Tibial nerve (tissue), 4 donors: Measurements from ENCODE around the gene PDCD10. TPM values are rescaled to one million over a fixed set of nuclear protein-coding genes. Genes with fewer than 3 reads are reported as not detected.

Source experiments
- DNase-seq, 2 donors: peaks; one replicate each; pipeline ENCODE4 v3.0.0-alpha.2; 2019; ENCODE audit warnings: low spot score in 2 of 2
- H3K27ac ChIP-seq, 4 donors: fragments of 200-600 bp; sonication (generic) in 3 of 4; one replicate each; pipeline ENCODE4 v1.5.1; 2017 to 2019; ENCODE audit warnings: mild to moderate bottlenecking in 1 of 4
- H3K27me3 ChIP-seq, 2 donors: fragments of 200-600 bp; sonication (generic) in 1 of 2; one replicate each; pipeline versions ENCODE4 v1.5.1 to v1.6.0; 2017 to 2019
- H3K36me3 ChIP-seq, 3 donors: fragments of 200-600 bp; sonication (generic); one replicate each; pipeline ENCODE4 v1.5.1; 2018 to 2019
- H3K4me1 ChIP-seq, 4 donors: fragments of 200-600 bp; sonication (generic) in 3 of 4; one replicate each; pipeline ENCODE4 v1.5.1; 2017 to 2019
- H3K4me3 ChIP-seq, 4 donors: fragments of 200-600 bp; sonication (generic) in 3 of 4; one replicate each; pipeline ENCODE4 v1.5.1; 2017 to 2019; ENCODE audit warnings: mild to moderate bottlenecking in 1 of 4, moderate library complexity in 1 of 4
- H3K9me3 ChIP-seq, 4 donors: fragments of 200-600 bp; sonication (generic) in 3 of 4; one replicate each; pipeline ENCODE4 v1.5.1; 2017 to 2019
- EP300 ChIP-seq, 2 donors: sonication (generic); formaldehyde crosslinking; IDR thresholded peaks; one replicate each; pipeline ENCODE4 v1.6.1; 2017; ENCODE audit warnings: antibody characterized with exemption in 2 of 2, mild to moderate bottlenecking in 1 of 2
- POLR2A ChIP-seq, 2 donors: fragments of 450-650 bp; IDR thresholded peaks; one replicate each; pipeline ENCODE4 v1.6.1; 2017; ENCODE audit warnings: antibody characterized with exemption in 2 of 2, mild to moderate bottlenecking in 2 of 2, moderate library complexity in 2 of 2
- WGBS, 2 donors: methylation state at CpG; one replicate each; pipeline ENCODE4 v1.1.5; 2018; 5-methylcytosine and 5-hydroxymethylcytosine counted together
- total RNA-seq, 4 donors: library from RNA; depleted of rRNA; stranded (reverse); fragments of >200 nt; gene quantifications; one replicate each; pipeline ENCODE4 v1.1.0, GENCODE V29; 2016
- TF ChIP-seq, protein P1 (sequence below), 5 experiments: fragments of 200-600 bp in 3 of 5; fragments of 450-650 bp in 2 of 5; sonication (generic) in 3 of 5; IDR thresholded peaks; one replicate each; pipeline ENCODE4 v1.5.1; 2016 to 2019; ENCODE audit warnings: antibody characterized with exemption in 5 of 5, mild to moderate bottlenecking in 3 of 5, moderate library complexity in 2 of 5

PDCD10 gene
- total RNA-seq, 4 donors from 2014 or later: 62.1 to 69.9 (median 69.2) TPM

DNA sequence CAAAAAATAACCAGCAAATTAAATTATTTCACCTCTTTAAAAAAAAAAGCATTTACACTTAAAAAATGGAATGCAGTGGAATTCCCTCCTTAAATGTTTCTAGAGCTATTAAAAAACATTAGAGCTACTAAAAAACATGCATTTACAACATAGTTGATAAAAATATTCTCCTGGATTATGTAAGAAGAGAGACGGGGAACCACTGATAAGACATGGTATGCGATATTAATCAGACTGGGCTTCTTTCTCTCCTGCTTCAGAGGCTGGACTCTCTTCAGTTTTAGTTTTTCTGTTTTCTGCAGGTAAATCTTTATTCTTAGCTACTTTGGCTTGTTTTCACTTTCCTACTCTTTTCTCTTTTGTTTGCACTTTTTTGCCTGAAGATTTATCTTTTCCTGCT is 40.6 kb downstream of the PDCD10 start:
- Histone ChIP-seq H3K36me3 (peaks cover 0 to 44% (median 0%) of the 10 kb centered on the region in 3 donors), H3K4me1 (no peaks in the 10 kb centered on the region), H3K4me3 (no peak overlapping the region), H3K9me3 (no peaks in the 10 kb centered on the region), H3K27me3 (no peaks in the 10 kb centered on the region), H3K27ac (no peak overlapping the region)
- DNase-seq: no peak
- no peak for TF ChIP-seq POLR2A (IDR thresholded peaks at IDR 0.05)
- TF ChIP-seq, protein P1, sequence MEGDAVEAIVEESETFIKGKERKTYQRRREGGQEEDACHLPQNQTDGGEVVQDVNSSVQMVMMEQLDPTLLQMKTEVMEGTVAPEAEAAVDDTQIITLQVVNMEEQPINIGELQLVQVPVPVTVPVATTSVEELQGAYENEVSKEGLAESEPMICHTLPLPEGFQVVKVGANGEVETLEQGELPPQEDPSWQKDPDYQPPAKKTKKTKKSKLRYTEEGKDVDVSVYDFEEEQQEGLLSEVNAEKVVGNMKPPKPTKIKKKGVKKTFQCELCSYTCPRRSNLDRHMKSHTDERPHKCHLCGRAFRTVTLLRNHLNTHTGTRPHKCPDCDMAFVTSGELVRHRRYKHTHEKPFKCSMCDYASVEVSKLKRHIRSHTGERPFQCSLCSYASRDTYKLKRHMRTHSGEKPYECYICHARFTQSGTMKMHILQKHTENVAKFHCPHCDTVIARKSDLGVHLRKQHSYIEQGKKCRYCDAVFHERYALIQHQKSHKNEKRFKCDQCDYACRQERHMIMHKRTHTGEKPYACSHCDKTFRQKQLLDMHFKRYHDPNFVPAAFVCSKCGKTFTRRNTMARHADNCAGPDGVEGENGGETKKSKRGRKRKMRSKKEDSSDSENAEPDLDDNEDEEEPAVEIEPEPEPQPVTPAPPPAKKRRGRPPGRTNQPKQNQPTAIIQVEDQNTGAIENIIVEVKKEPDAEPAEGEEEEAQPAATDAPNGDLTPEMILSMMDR (IDR thresholded peaks at IDR 0.05): no peak
- no peak for TF ChIP-seq EP300 (IDR thresholded peaks at IDR 0.05)
- 91 to 93% methylated on average over 2 of the region's 2 CpGs for WGBS, 2 donors

DNA sequence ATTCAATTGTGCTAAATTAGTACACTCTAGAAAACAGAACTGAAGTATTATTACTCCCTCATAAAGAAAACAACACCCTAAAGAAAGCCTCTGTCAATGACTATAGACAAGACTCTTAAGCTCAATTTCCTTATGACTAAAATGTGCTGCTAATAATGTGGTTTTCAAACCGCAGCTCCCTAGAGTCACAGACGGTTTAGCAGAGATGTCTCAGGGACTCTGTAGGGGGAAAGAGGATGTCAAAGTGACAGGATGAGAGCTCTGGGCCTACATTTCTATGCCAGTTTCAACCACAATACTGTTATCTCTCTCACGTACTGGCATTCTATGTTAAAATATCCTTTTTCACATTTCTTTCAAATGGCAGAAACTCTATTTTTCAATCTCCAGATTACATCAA is 43.3 kb downstream of the PDCD10 start:
- no peaks in the 10 kb centered on the region for H3K4me1 ChIP-seq
- no peak overlapping the region for H3K4me3 ChIP-seq
- DNase-seq: no peak
- TF ChIP-seq POLR2A (IDR thresholded peaks at IDR 0.05) (no peak), EP300 (IDR thresholded peaks at IDR 0.05) (no peak)
- TF ChIP-seq, protein P1 (IDR thresholded peaks at IDR 0.05): no peak
- H3K36me3 ChIP-seq: peaks cover 0 to 55% (median 0%) of the 10 kb centered on the region in 3 donors
- no peaks in the 10 kb centered on the region for H3K9me3 ChIP-seq
- WGBS, 2 donors: 62 to 71% methylated on average over 3 of the region's 3 CpGs
- no peak overlapping the region for H3K27ac ChIP-seq
- H3K27me3 ChIP-seq: no peaks in the 10 kb centered on the region

DNA sequence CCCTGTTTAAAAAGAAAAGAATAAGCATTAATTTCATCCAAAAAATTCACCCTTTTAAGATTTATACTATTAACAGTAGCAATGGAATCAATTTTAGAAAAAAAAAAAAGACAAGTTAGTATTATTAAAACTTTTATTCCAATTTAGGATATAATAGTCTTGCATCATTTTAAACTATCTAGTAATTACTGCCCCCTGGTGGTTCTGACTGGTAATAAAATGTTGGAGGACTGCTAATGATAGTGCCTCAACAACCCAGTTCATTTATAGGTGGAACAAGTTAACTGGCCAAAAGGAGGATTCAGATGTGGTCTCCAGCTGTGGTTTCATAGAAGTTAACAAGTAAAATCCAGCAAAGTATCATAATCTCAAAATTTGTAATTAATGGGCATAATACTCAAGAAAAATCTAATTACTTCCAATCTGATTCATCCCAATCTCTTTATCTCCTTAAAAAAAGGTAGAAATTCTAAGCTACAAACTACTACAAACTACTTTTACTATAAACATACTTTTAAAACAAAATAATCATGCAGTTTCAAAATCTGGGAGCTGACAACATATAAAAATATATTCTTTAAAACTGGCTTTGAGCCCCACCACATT is 50.2 kb downstream of the PDCD10 start:
- Histone ChIP-seq H3K27me3 (no peaks in the 10 kb centered on the region), H3K27ac (no peak overlapping the region), H3K4me1 (no peaks in the 10 kb centered on the region), H3K4me3 (no peak overlapping the region), H3K9me3 (no peaks in the 10 kb centered on the region), H3K36me3 (peaks cover 0 to 38% (median 0%) of the 10 kb centered on the region in 3 donors)
- TF ChIP-seq POLR2A (IDR thresholded peaks at IDR 0.05) (no peak), EP300 (IDR thresholded peaks at IDR 0.05) (no peak)
- TF ChIP-seq, protein P1 (IDR thresholded peaks at IDR 0.05): peak; percentile 48 to 83 (median 52)
- DNase-seq: peak in 1 of 2 donors; percentile 91

DNA sequence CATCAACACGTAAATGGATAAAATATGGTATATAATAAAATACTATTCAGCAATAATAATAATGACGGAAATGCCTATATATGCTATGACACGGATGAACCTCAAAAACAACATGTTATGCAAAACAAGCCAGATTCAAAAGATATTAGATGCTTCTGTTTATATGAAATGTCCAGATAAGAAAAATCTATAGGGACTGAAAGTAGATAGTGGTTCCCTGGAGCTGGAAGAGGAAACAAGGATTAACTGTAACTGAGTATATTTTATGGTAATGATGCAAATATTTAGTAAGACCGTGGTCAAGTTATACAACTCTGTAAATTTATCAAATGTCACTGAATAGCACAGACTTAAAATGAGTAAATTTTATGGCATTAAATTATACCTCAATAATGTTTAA is 55.2 kb downstream of the PDCD10 start:
- no peak for TF ChIP-seq POLR2A (IDR thresholded peaks at IDR 0.05)
- TF ChIP-seq, protein P1 (IDR thresholded peaks at IDR 0.05): no peak
- TF ChIP-seq EP300 (IDR thresholded peaks at IDR 0.05): no peak
- no peak for DNase-seq
- Histone ChIP-seq H3K9me3 (peaks cover 0 to 25% (median 12%) of the 10 kb centered on the region in 4 donors), H3K4me1 (no peaks in the 10 kb centered on the region), H3K36me3 (peaks cover 0 to 63% (median 0%) of the 10 kb centered on the region in 3 donors), H3K4me3 (no peak overlapping the region), H3K27me3 (no peaks in the 10 kb centered on the region), H3K27ac (no peak overlapping the region)
- 89 to 95% methylated on average over 4 of the region's 4 CpGs for WGBS, 2 donors

DNA sequence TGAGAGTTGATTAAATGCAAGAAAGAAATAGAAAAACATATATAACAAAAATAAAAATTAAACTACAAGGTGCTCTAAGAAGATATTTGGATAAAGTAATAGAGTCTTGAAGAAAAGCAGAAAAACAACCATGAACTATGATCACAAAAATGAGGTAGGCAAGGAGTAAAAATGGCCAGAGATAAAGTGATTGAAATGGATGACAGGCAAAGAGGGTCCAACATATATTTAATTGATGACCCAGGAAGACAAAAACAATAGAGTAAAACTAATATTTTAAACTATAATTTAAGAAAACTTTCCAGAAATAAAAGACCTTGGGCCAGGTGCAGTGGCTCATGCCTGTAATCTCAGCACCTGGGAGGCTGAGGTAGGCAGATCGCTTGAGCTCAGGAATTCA is 58.8 kb downstream of the PDCD10 start:
- Histone ChIP-seq H3K27me3 (no peaks in the 10 kb centered on the region), H3K4me1 (no peaks in the 10 kb centered on the region), H3K9me3 (peaks cover 0 to 32% (median 12%) of the 10 kb centered on the region in 4 donors), H3K4me3 (no peak overlapping the region), H3K36me3 (peaks cover 0 to 73% (median 0%) of the 10 kb centered on the region in 3 donors), H3K27ac (no peak overlapping the region)
- WGBS, 2 donors: 96 to 100% methylated on average over 1 of the region's 1 CpG
- DNase-seq: no peak
- TF ChIP-seq EP300 (IDR thresholded peaks at IDR 0.05) (no peak), POLR2A (IDR thresholded peaks at IDR 0.05) (no peak)
- TF ChIP-seq, protein P1 (IDR thresholded peaks at IDR 0.05): no peak
